GM12891 (cell line): ENCODE results near the gene PITPNB.

Source experiments
- DNase-seq: peaks from one replicate; pipeline ENCODE4 v3.0.0; 2011; ENCODE audit warnings: low spot score; ENCODE audit not compliant: insufficient read length
- FAIRE-seq: peaks from 2 replicates; lab custom pipeline; 2011; peaks lifted over from hg19 to GRCh38; lab: Jason Lieb, UNC
- PAX5 ChIP-seq: IDR thresholded peaks from 2 replicates; pipeline ENCODE4 v1.6.1; 2011; ENCODE audit warnings: low read length, moderate library complexity, mild to moderate bottlenecking; ENCODE audit not compliant: insufficient read depth, severe bottlenecking
- POLR2A ChIP-seq: IDR thresholded peaks from 2 replicates; pipeline ENCODE4 v1.6.1; 2011; ENCODE audit warnings: low read depth, low read length, control low read depth
- POLR2AphosphoS5 ChIP-seq: IDR thresholded peaks from 2 replicates; pipeline ENCODE4 v1.6.1; 2011; ENCODE audit warnings: low read depth, low read length, control low read depth
- POU2F2 ChIP-seq: IDR thresholded peaks from 2 replicates; pipeline ENCODE4 v1.6.1; 2011; ENCODE audit warnings: low read depth, mild to moderate bottlenecking, control low read depth, low read length, moderate library complexity
- SPI1 ChIP-seq: IDR thresholded peaks from 2 replicates; pipeline ENCODE4 v1.6.1; 2011; ENCODE audit warnings: low read depth, low read length, control low read depth
- TAF1 ChIP-seq: IDR thresholded peaks from 2 replicates; pipeline ENCODE4 v1.6.1; 2011; ENCODE audit warnings: low read depth, low read length, control low read depth

The PITPNB gene

DNA sequence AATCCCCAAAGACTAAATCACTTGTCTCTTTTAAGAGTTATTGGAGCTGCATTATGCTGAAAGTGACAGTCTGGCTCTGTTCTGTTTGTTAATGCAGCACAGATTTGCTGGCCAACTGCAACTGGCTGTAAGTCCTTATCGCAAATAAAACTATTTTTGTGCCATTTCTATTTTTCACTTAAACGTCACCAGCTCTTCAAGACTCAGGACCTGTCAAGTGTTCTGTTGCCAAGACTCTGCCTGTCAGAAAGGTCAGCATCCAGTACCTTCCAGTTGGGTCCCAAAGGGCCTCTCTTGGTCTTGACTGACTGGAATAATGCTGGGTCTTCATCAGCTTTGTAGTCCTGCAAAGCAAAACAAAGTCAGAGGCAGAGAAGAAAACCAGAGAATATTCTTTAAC is 45.6 kb downstream of the PITPNB start:
- FAIRE-seq (no peak), DNase-seq (no peak)
- TF ChIP-seq POU2F2 (no peak), POLR2A (no peak), PAX5 (no peak), POLR2AphosphoS5 (no peak), TAF1 (no peak), SPI1 (no peak)

DNA sequence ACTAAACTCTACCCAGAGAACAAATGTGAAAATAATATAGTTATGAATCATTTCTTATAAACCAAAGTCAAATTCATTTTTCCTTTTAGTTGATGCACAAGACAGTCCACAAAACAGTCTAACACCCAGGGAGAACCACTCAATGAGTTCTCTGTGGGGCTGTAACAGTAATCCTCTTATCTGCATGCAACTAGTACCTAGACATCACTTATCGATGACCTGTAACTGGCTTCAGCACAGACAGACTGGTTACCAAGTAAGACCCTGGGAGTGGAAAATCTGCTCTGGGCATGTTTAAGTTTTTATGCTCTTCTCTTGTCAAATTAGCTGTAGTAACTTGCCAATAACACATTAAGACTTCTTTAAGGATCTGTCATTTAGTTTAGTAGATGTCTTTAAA is 46.6 kb downstream of the PITPNB start:
- TF ChIP-seq SPI1 (no peak), PAX5 (no peak), TAF1 (no peak), POU2F2 (no peak), POLR2A (no peak), POLR2AphosphoS5 (no peak)
- no peak for FAIRE-seq
- no peak for DNase-seq

DNA sequence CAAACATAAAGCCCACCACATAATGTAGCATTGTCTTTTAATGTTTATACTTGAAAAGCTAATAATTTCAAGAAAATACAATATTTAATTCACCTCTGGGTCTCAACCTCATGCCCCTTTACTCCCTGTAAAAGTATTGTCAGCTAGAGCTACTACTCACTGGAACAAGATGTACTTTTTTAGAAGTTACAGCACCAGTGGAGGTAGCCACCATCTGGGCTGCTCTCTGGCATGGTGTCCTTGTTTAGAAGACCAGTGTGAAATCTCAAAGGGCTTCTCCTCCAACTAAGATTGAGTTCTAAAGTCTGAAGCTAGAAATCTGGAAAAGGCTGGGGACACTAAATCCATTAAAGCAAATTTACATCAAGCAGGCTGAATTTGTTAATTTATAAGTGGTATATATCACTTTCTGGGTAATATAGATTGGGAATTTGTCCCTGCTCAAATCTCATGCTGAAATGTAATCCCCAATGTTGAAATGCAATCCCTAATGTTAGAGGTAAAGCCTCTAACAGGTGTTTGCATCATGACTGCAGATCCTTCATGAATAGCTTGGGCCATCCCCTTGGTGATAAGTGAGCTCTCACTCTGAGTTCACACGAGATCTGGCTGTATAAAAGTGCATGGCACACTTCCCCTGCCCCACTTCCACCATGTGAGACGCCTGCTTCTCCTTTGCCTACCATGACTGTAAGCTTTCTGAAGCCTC is 47.6 kb downstream of the PITPNB start:
- FAIRE-seq = no peak
- DNase-seq = no peak
- TF ChIP-seq SPI1 (no peak), PAX5 (no peak), POU2F2 (no peak), POLR2A (no peak), TAF1 (no peak), POLR2AphosphoS5 (no peak)

GRCh38 chr22:27870234-27871191 is 48.5 kb downstream of the PITPNB start:
- DNase-seq = no peak
- FAIRE-seq = no peak
- TF ChIP-seq POU2F2 (no peak), SPI1 (no peak), POLR2A (no peak), TAF1 (no peak), POLR2AphosphoS5 (no peak), PAX5 (no peak)

DNA sequence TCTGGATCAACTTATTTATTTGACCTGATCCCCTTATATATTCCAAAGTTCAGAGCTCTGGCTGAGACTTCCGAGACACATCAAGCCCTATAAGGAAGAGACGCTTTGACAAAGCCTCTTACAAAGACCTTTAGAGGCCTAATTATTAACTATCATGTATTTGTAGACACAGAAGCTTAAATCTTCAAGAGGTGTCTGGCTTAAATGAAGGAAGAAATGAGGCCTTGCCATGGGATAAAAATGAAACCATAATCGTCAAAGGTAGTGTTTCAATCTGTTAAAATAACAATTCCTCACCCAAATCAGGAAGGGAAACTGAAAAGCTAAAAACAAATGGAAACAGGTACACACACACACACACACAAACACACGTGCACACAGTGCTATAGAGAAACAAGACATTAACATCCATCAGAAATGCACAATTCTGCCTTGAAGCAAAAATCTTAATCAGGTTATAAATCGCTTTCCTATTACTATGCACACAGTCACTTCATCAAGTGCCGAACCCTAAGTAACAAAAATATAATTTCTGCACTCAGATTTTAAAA is 50.2 kb downstream of the PITPNB start:
- FAIRE-seq (no peak), DNase-seq (no peak)
- no peak for TF ChIP-seq PAX5
- peak; percentile 34; the same call in 1 of the 2 replicates for TF ChIP-seq SPI1

GRCh38 chr22:27867953-27868731 is 50.9 kb downstream of the PITPNB start:
- TF ChIP-seq PAX5 = no peak
- TF ChIP-seq POU2F2 = no peak
- no peak for TF ChIP-seq POLR2AphosphoS5
- no peak for TF ChIP-seq TAF1
- no peak for TF ChIP-seq POLR2A
- no peak for TF ChIP-seq SPI1
- no peak for FAIRE-seq
- no peak for DNase-seq

DNA sequence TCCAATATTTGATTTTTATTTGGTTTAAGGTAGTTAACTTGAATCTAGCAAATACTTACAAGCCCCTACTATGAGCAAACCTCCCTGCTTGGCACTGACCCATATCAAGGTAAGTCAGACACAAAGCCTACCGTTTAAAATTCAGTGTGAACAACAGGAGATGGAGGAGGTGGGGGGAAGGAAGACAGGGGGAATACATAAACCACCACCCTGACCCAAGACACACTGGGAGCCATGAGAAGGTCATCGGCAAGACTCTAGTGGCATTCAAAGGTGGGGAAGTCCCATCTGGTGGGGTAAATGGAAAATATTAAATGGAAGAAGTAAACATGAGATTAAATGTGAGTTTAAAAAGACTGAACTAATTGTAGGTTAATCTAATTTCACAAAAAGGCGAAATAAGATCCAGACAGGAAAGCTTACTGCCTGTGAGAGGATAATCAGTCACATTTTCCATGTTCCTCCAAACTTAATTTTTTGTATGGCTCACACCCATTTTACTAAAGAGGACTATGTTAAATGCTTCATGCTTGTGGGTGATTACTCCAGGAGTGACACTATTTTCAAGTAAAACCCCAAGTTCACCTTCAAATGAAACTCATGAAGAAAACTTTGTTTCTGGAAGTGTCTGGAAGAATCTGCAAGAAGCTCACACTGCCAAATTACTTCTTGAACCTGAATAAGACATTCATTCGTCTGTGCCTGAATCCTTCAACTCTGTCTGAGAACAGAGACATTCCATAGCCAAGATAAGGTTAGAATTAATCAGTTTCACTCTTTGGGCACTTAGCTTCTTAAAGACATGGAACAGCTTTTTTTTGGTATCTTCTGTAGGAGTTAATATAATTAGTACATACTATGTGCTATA is 51.7 kb downstream of the PITPNB start:
- FAIRE-seq = peak; percentile 78
- no peak for DNase-seq

More for the DNA sequence above, 51.7 kb downstream of the PITPNB start:
- TF ChIP-seq POU2F2 = no peak
- no peak for TF ChIP-seq POLR2A
- TF ChIP-seq PAX5 = no peak
- TF ChIP-seq SPI1 = no peak
- TF ChIP-seq TAF1 = no peak
- TF ChIP-seq POLR2AphosphoS5 = no peak
